GM21367 (cell line): ENCODE data around the gene F7.
"Not testable (repeated sequence)": the region's sequence is repeated elsewhere in the genome, so short reads cannot be mapped to it uniquely, and the experiment has no call there.

Experiments
- ATAC-seq: cut with Tn5 transposase; IDR thresholded peaks from one replicate; pipeline ENCODE4 v1.9.1; 2021; ENCODE audit not compliant: unreplicated experiment

The F7 gene

GRCh38 chr13:113105032-113105920 lies at the start of gene F7:
TSS of gene F7 (plus strand) at chr13:113105791. CDS start at chr13:113105842, 51 bp downstream.
- no peak for ATAC-seq

DNA sequence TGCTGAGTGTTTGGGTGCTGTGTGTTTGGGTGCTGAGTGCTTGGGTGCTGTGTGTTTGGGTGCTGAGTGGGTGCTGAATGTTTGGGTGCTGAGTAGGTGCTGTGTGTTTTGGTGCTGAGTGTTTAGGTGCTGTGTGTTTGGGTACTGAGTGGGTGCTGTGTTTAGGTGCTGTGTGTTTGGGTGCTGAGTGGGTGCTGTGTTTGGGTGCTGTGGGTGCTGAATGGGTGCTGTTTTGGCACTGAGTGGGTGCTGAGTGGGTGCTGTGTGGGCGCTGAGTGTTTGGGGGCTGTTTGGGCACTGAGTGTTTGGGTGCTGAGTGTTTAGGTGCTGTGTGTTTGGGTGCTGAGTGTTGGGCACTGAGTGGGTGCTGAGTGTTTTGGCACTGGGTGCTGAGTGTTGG lies 48.5 kb upstream of the F7 start:
- no peak for ATAC-seq

DNA sequence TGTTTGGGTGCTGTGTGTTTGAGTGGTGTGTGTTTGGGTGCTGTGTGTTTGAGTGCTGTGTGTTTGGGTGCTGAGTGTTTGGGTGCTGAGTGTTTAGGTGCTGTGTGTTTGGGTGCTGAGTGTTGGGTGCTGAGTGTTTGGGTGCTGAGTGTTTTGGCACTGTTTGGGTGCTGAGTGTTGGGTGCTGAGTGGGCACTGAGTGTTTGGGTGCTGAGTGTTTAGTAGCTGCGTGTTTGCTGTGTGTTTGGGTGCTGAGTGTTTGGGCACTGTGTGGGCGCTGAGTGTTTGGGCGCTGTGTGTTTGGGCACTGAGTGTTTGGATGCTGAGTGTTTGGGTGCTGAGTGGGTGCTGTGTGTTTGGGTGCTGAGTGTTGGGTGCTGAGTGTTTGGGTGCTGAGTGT lies 48.0 kb upstream of the F7 start:
- not testable (repeated sequence) for ATAC-seq

- no peak for ATAC-seq
These were observed 47.2 kb upstream of the F7 start for GRCh38 chr13:113058129-113058987.

GRCh38 chr13:113058988-113059850 lies 46.4 kb upstream of the F7 start:
- ATAC-seq: no peak

DNA sequence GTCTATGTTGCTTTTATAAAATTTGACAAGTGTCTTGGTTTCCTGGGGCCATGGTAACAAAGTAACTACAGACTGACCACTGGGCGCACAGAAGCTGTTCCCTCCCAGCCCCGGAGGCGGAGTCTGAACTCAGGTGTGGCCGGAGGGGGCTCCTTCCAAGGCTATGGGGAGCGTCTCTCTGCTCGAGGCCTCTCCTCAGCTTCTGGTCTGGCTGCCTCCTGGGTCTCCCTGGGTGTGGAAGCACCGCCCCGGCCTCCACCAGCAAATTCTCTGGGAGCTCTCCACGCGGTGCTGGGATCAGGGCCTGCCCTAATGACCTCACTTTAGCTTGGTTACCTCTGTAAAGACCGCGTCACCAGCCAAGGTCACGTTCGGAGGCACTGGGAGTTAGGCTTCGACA lies 45.7 kb upstream of the F7 start:
- no peak for ATAC-seq

DNA sequence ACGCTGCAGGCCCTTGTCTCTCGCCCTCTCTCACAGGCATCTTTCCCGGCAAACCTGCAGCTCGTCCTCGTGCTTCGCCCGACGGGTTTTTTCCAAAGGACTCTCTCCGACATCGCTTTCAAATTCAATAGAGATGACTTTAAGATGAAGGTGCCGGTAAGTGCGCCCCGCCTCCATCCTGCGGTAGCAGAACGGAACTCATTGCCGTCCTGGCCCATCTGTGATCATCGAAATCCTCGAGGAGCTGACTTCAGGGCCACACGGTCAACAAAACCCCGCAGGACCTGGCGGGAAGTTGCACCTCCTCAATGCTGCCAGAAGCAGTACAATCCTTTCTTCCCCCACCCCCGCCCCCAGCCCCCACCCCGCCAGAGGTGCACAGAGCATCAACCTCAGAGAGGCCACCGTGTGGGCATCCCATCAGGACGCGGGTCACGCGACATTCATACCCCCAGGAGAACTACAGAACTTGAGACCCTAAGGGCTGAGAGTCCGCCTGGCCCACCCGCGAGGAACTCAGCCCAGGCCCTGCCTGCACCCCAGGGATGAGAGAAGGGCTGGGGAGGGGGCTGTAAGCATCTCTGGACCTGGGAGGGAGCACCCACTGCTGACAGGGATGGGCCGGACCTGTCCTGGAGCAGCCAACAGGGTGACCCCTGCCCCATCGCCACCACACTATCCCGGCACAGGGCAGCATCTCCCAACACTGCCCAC lies 44.9 kb upstream of the F7 start:
- no peak for ATAC-seq

DNA sequence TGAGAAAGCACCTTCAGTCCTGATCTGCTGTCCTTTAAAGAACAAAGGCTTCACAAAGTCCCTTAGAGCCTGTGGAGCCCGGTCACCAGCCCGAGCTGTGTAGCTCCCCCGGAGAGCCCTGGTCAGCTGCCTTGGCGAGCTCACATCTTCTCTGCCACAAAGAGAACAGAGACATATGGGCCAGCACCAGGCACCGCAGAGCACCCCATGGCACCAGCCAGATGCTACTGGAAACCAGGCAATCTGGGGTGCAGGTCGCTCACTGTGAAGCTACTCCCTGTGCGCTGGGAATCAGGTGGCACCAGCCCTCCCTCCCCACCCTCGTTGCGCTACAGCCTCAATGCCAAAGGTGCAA lies 44.3 kb upstream of the F7 start:
- no peak for ATAC-seq

DNA sequence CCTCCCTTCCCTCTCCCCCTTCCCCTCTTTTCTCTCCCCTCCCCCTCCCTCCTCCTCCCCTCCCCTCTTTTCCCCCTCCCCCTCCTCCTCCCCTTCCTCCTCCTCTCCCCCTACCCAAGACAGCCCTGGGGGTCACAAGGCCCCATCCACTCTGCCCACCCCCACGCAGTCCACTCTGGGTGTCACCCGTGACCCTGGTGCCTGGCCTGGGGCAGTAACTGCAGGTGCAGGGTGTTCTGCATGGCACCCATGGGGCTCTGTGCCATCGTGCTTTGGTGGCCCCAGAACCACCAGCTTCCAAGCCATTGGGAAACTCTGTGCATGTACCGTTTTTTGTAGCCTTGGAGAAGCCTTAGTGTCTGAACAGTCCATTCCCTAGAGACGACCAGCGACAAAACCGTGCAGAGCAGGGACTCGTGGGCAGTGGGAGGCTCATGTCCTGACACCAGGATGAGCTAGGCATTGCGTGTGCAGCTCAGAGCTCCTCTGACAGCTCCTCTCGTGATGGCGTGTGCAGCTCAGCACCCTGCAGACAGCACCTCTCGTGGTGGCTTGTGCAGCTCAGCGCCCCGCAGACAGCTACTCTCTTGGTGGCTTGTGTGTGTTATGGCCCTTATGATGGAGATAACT lies 43.7 kb upstream of the F7 start:
- no peak for ATAC-seq

- no peak for ATAC-seq
These were observed 42.9 kb upstream of the F7 start for GRCh38 chr13:113062691-113063090.

DNA sequence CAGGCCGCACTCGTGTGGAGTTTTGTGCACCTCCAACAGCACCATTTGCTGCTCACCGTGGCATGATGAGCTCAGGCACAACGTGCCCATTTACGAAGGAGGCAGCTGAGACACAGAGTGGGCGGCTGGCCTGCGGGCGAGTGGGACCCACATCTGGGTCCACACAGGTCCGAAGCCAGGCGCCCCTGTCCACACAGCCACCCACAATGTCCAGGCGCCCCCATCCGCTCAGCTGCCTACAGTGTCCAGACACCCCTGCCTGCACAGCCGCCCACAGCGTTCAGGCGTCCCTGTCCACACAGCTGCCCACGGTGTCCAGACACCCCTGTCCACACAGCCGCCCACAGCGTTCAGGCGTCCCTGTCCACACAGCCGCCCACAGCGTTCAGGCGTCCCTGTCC lies 42.5 kb upstream of the F7 start:
- ATAC-seq: no peak

GRCh38 chr13:113064000-113064533 lies 41.5 kb upstream of the F7 start:
- no peak for ATAC-seq

GRCh38 chr13:113064534-113065405 lies 40.8 kb upstream of the F7 start:
- no peak for ATAC-seq

DNA sequence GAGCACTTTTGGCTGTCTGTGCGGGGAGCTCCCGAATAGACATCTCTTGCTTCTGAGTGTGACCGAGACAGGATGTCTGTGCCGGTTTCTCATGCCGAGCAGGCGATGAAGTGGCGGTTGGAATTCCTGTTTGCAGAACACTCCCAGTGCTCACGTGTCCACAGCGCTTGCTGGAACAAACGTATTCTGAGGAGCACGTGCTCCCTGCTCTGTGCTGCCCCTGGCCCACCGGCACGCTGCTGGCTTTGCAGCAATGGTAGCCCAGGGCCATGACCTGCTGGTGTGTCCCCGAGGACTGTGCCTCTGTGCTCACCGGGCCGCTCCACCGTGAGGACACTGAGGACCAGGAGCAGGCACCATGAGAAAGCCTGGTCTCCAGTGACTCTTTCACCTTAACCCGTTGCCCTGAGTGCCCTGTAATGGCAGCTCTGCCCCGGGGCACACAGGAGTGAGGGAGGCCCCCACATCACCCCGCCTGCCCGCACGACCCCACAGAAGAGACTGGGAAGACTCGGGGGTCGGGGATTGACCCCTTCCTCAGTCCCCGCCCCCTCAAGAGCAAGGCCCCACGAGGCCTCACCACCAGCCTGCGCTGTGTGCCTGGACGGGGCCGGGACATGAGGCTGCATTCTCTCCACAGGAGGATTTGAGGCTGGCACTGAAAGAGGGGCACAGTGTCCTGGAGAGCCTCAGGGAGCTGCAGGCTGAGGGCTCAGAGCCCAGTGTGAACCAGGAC lies 40.0 kb upstream of the F7 start:
- ATAC-seq: no peak

- ATAC-seq: no peak
These were observed 39.5 kb upstream of the F7 start for GRCh38 chr13:113066142-113066455.

DNA sequence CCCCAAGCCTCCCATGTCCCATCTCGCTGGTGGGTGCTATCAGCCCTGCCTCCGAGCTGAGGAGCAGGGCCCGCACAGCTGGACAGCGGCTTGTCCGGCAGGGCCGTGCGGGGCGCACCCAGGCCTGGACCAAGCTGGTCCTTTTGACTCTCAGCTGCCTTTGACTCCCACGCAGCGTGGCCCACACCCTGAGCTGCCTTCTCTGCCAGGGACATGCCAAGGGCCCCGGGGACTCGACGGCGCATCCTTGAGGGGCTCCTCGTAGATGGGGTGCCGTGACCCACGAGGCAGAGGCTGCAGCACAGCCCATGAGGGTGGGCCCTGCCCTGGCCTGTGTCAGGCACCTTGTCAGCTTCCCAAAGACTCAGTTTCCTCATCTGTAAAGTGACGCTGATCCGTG lies 38.8 kb upstream of the F7 start:
- no peak for ATAC-seq

GRCh38 chr13:113069861-113070805 lies 35.5 kb upstream of the F7 start:
- ATAC-seq: no peak
